Measurements from ENCODE around the gene ITPR1.

ITPR1 gene

GRCh38 chr3:4478261-4478660 lies 14.9 kb upstream of the ITPR1 start:
- DNase-seq (ENCODE audit: low read depth in 2 of 3, low spot score in 1 of 3): no peak

DNA sequence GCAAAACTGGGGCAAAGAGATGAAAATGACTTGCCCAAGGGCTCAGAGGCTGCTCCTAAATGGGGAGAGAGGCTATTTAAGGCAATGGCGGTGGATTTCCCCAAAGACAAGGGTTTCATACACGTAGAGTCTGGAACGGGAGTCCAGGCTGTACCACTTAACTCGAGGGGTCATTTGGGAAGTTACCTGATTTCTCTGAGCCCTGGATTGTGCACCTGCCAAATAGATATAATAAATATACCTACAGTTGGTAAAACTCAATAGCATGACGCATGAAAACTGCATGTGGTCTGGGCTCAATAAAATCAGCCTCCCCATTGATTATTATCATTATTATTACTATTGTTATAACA lies 1.3 kb upstream of the ITPR1 start:
- DNase-seq (ENCODE audit: low read depth in 2 of 3, low spot score in 1 of 3): no peak

DNA sequence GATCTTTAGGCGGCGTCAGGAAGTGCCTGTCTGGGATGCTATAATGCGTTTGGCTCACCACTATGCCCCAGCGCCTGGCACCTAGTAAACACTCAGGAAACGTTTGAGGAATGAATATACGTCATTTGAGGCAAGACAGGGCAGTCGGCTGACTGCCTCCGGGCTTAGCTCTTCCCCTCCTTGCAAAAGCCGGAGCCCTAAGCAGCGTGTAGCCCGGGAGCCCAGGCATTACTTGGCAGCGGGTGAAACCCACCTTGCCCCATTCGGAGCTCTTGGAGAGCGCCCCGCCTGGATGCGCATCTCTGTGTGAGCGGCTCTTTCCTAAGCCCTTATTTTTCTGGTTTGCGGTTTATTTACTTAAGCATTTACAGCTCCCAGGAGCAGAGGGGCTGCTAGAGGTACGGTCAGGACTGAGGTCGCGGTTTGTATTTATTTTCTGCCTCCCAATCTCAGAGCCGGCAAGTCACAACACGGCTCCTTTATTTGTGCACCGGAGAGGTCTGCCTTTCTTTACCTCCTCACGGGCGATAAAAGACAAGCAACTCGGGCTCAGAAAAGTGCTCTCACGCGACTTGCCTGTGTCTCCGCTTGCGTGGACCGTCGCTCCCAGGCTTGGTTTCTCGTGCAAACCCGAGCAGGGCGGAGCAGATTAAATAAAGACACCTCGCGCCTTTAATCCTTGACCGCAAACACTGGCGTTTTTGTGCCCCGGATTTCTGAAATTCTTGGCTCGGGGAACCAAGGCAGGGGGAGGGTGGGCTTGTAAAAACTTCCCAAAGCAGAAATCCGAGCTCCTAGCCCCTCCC lies 737 bp upstream of the ITPR1 start:
- peak in 1 of 3 donors; percentile 20 for DNase-seq (ENCODE audit: low read depth in 2 of 3, low spot score in 1 of 3)

GRCh38 chr3:4493941-4494894 lies 1.1 kb downstream of the ITPR1 start:
- no peak for DNase-seq (ENCODE audit: low read depth in 2 of 3, low spot score in 1 of 3)

DNA sequence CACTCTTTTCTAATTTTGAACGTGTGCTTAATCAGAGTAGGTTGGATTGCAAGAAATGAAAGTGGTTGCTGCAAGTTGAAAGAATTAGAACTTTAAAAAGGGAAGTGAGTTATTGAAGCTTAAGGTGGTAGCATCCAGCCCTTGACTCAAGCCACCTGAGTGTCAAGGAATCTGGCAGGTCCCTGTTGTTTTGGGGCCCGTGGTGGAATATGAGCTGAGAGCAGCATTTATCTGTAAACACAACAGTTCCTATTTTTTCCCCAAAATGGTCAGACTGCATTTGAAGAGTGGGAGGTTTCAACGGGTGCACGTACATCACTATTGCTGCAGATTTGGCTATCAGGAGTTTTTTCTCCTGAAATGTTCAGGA lies 1.7 kb downstream of the ITPR1 start:
- no peak for DNase-seq (ENCODE audit: low read depth in 2 of 3, low spot score in 1 of 3)

- DNase-seq (ENCODE audit: low read depth in 2 of 3, low spot score in 1 of 3): no peak
Observed at GRCh38 chr3:4495294-4496086, 2.3 kb downstream of the ITPR1 start.

DNA sequence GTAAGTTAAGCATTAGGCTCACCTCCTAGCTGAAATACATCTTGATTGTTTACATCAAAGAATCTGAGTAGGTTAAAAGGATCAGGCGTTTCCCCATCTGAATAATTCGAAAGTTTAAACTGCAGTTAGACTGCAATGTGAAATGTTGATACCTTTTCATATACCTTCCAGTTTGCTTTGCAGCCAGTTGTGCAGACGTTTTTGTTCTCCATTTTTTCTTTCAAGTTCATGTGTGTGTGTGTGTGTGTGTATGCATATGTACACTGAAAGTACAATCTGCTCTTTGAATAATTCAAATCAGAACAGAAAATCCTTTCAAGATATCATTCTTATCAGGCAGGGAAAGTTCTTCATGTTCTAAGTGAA lies 2.9 kb downstream of the ITPR1 start:
- DNase-seq (ENCODE audit: low read depth in 2 of 3, low spot score in 1 of 3): no peak

GRCh38 chr3:4497005-4497692 lies 4.0 kb downstream of the ITPR1 start:
- no peak for DNase-seq (ENCODE audit: low read depth in 2 of 3, low spot score in 1 of 3)

DNA sequence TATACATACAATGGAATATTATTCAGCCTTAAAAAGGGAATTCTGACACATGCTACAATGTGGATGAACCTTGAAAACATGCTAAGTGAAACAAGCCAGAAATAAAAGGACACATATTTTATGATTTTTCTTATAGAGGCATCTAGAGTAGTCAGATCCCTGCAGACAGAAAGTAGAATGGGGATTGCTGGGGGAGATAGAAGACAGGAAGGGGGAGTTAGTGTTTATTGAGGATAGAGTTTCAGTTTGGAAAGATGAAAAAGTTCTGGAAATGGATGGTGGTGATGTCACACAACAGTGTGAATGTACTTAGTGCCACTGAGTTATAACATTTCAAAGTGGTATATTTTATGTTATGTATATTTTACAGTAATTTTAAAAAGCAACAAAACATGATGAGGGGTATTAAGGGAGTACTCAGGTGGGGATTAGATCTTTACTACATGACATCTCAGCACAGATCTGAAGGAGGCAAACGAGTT lies 4.7 kb downstream of the ITPR1 start:
- no peak for DNase-seq (ENCODE audit: low read depth in 2 of 3, low spot score in 1 of 3)

DNA sequence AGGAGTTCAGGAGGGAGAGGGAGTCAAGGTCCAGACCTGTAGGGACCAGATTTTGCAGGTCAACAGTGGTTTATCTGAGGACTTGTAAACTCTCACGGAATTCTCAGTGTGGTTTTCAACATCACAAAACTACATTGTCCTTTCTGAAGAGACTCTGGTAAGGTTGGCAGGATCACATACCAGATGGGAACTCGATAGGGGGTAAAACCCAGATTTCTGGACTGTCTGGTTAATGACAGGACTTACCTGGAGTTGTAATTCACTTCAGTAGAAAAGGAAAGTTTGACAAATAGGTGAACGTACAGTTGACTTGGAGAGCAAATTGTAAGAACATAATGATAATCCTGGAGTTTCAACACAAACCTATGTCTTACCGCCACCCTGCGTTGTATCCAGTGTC lies 5.3 kb downstream of the ITPR1 start:
- no peak for DNase-seq (ENCODE audit: low read depth in 2 of 3, low spot score in 1 of 3)

DNA sequence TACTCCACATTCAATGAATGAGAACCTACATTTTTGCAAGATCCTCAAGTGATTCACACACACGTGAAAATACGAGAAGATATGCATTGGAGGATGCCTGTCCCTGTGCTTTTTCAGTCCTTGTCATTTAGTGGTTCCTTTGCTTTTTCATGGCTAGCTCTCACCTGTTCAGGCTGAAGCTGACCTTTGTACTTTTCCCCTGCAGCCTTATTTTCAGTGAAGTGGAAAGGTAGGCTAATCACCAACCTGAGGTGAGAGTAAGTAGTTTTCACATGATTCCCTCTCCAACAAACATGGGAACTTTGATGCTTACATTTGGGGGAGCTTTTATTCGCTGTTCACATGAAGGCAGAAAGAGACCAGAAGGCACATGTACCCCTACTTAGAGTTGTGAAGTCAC lies 8.3 kb downstream of the ITPR1 start:
- no peak for DNase-seq (ENCODE audit: low read depth in 2 of 3, low spot score in 1 of 3)

- DNase-seq (ENCODE audit: low read depth in 2 of 3, low spot score in 1 of 3): no peak
Observed at GRCh38 chr3:4501927-4502326, 8.8 kb downstream of the ITPR1 start.

GRCh38 chr3:4503050-4503449 lies 9.9 kb downstream of the ITPR1 start:
- no peak for DNase-seq (ENCODE audit: low read depth in 2 of 3, low spot score in 1 of 3)

DNA sequence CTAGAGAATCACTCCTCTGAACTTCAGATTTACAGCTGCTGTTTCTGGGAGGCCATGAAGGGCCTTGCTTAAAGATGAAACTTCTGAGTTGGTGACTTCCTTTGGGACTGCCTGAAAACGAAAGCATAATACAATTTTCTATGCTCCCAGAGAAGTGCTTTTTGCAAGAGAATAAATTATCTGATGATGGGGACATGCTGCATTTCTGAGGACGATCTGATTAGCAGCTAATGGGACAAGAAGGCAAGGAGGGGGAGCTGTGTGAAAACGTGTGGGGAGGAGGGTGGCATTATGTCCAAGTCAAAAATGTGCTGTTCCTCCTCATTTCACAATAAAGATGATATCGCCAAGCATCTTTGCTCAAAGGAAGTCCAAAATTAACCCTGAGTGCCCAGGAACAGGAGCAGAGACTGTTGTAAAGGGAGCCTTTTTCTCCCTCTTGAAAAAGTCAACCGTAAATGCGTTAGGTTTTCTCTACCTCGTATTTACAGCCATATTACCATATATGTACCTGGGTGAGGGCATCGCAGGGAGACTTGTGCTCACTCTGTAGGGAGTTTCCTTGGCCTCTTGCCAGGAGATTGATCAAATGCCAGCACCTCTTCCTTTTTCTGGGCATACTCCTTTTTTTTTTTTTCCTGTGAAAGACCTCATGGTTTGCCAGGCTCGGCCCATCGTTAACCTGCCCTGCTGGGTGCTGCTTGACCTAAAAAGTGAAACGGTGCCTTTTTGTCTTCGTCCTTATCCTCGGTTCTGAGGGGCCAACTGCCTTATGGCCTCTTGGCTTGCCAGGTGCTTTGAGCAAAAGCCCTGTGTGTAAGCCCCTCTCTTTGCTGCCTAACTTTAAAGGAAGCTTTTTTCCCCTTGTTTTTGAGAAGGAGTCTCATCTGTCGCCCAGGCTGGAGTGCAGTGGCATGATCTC lies 11.5 kb downstream of the ITPR1 start:
- DNase-seq (ENCODE audit: low read depth in 2 of 3, low spot score in 1 of 3): no peak

GRCh38 chr3:4505688-4506558 lies 12.8 kb downstream of the ITPR1 start:
- DNase-seq (ENCODE audit: low read depth in 2 of 3, low spot score in 1 of 3): no peak

DNA sequence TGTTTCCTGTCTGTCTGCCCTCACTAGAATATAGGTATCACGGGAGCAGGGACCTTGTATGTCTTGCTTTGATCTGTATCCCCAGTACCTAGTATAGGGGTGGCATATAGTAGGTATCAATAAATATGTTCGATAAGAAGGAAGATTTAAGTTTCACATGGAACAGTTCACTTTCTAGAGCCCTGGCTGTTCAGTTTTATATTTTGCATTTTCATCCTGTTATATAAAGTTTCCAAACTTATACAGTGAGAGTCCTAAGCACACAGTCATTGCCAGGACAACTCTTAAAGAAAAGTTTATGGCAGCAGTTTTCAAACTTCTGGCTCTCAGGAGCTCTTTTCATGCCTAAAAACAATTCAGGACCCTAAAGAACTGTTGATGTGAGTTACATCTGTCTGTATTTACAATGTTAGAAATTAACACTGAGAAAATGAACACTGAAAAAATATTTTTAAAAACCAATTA lies 13.4 kb downstream of the ITPR1 start:
- DNase-seq (ENCODE audit: low read depth in 2 of 3, low spot score in 1 of 3): no peak

DNA sequence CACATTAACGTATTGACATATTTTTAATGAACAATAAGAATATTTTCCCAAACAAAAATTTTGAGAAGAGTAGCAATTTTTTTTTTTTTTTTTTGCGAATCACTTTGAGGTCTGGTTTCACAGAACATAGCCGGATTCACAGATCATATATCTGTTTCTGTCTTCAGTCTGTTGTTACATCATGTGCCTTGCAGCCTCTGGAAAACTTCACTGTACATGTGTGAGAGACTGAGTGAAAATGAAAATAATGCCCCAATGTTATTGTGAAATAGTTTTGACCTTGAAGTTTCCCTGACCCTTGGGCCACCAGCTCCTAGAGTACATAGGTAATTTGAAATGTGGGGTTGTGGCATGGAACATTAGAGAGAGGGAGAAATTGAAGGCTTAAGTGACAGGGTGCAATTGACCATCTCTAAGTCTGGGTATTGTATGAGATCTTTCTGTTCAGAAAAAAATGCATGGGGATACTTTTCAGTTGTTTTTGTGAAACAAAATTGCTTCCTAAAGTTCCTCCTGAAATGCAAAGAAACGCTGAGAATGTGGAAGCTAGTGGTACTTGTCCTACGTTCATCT lies 14.0 kb downstream of the ITPR1 start:
- DNase-seq (ENCODE audit: low read depth in 2 of 3, low spot score in 1 of 3): no peak

All from stimulated activated CD4-positive, alpha-beta T cell treated with anti-CD3 and anti-CD28 coated beads, Interleukin-12 subunit alpha, Interleukin-12 subunit beta, amount 100 ng/mL, for 48 hours (primary cell).